ENCODE measurements around the gene SLC12A1.
"Not testable (repeated sequence)": the region's sequence is repeated elsewhere in the genome, so short reads cannot be mapped to it uniquely, and the experiment has no call there.

The SLC12A1 gene

GRCh38 chr15:48285329-48286214, 79.5 kb downstream of the SLC12A1 start:
- peak; percentile 61 for DNase-seq
- in situ Hi-C loops (cut with HindIII; ENCODE audit: low pct_ligation_motif_present, low pct_unique_long_range_greater_than_20kb, low sequenced_read_pairs): no loop called here

DNA sequence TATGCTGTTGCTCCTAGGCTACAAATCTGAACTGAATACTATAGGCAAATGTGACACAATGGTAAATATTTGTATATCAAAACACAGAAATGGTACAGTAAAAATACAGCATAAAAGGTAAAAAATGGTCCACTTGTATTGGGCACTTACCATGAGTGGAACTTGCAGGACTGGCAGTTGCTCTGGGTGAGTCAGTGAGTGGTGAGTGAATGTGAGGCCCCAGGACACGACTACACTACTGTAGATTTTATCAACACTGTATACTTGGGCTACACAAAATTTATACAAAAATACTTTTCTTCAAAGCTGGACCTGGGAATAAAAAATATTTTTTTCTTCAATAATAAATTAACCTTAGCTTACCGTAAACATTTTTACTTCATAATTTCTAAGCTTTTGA, 83.5 kb downstream of the SLC12A1 start:
- no peak for DNase-seq
- in situ Hi-C loops (cut with HindIII; ENCODE audit: low pct_ligation_motif_present, low pct_unique_long_range_greater_than_20kb, low sequenced_read_pairs): no loop called here

- in situ Hi-C loops (cut with HindIII; ENCODE audit: low pct_ligation_motif_present, low pct_unique_long_range_greater_than_20kb, low sequenced_read_pairs): no loop called here
- no peak for DNase-seq
Measured at GRCh38 chr15:48292458-48292857, 86.4 kb downstream of the SLC12A1 start.

GRCh38 chr15:48297668-48298067, 91.6 kb downstream of the SLC12A1 start:
- DNase-seq: no peak

DNA sequence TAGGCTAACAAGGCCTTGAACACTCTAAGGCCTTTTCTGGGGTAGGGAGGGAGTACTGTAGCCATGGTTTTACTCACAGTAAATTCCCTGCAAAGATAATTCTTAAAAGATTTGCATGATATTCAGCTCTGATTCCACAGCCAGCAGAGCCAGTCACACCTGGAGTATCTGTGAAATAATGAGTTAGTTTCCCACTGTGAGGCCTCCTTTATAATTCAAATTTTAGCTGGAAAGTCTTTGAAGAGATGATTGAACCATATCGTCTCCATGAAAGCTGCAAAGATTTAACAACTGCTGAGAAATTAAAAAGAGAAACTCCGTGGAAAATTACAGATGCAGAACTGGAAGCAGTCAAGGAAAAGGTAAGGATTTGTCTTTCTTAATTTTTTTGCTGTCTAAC, 92.8 kb downstream of the SLC12A1 start:
- in situ Hi-C loops (cut with HindIII; ENCODE audit: low pct_ligation_motif_present, low pct_unique_long_range_greater_than_20kb, low sequenced_read_pairs): no loop called here
- no peak for DNase-seq

More at GRCh38 chr15:48297668-48298067, 91.6 kb downstream of the SLC12A1 start:
- in situ Hi-C loops (cut with HindIII; ENCODE audit: low pct_ligation_motif_present, low pct_unique_long_range_greater_than_20kb, low sequenced_read_pairs): no loop called here

DNA sequence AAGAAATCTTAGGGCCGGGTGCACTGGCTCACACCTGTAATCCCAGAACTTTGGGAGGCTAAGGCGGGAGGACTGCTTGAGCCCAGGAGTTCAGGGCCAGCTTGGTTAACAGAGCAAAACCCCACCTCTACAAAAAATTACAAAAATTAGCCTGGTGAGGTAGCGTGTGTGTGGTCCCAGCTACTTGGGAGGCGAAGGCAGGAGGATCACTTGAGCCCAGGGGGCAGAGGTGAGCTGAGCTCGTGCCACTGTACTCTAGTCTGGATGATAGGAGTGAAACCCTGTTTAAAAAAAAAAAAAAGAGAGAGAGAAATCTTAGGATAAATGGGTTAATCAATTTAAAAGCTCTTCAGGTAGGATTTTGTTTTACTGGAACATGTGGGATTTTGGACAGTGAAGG, 93.9 kb downstream of the SLC12A1 start:
- in situ Hi-C loops (cut with HindIII; ENCODE audit: low pct_ligation_motif_present, low pct_unique_long_range_greater_than_20kb, low sequenced_read_pairs): no loop called here
- DNase-seq: no peak

DNA sequence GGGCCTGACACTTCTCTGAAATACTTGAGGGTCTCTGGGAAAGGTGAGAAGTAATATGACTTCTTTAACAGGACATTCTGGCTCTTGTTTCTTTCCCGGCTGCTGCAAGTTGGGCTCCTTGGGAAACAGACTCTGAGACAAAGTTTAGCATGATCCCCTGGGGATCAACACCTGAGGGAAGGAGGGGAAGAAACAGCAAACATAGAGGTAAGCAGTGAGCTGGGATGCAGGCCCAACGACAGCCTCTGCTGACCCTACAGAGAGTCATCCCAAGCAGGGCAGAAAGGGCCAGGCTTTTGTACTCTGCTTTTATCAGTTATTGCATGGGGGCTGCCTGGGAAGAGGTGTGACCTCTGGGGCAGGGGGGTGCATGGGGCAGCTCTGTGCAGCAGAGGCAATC, 98.3 kb downstream of the SLC12A1 start:
- in situ Hi-C loops (cut with HindIII; ENCODE audit: low pct_ligation_motif_present, low pct_unique_long_range_greater_than_20kb, low sequenced_read_pairs): no loop called here
- DNase-seq: no peak

- no peak for DNase-seq
- in situ Hi-C loops (cut with HindIII; ENCODE audit: low pct_ligation_motif_present, low pct_unique_long_range_greater_than_20kb, low sequenced_read_pairs): no loop called here
Measured at GRCh38 chr15:48306639-48307038, 100.5 kb downstream of the SLC12A1 start.

DNA sequence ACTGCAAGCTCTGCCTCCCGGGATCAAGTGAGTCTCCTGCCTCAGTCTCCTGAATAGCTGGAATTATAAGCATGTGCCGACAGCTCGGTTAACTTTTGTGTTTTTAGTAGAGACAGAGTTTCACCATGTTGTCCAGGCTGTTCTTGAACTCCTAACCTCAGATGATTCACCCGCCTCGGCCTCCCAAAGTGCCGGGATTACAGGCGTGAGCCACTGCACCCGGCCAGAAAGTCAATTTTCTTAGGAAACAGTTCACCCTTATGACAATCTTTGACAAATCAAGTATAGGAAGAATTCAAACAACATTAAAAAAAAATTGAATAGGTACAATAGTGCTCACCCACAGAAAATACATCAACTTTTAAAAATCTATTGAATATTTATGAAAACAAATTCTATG, 101.5 kb downstream of the SLC12A1 start:
- no peak for DNase-seq
- in situ Hi-C loops (cut with HindIII; ENCODE audit: low pct_ligation_motif_present, low pct_unique_long_range_greater_than_20kb, low sequenced_read_pairs): no loop called here

GRCh38 chr15:48309740-48310139, 103.6 kb downstream of the SLC12A1 start:
- in situ Hi-C loops (cut with HindIII; ENCODE audit: low pct_ligation_motif_present, low pct_unique_long_range_greater_than_20kb, low sequenced_read_pairs): no loop called here
- DNase-seq: no peak

DNA sequence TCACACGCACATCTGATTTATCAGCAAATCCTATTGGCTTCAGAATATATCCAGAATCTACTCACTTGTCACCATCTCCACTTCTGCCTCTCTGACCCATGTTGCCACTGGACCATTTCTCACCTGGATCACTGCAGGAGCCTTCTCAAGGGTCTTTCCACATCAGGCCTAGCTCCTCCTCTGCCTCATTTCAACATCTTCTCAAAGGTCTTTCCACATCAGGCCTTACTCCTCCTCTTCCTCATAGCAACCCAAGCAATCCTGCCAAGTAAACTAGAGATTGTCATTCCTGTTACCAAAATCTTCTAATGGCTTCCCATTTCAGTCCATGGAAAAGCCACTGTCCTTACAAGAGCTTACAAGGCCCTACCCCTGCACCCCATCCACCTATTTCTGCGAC, 107.1 kb downstream of the SLC12A1 start:
- in situ Hi-C loops (cut with HindIII; ENCODE audit: low pct_ligation_motif_present, low pct_unique_long_range_greater_than_20kb, low sequenced_read_pairs): no loop called here

GRCh38 chr15:48315041-48315440, 108.9 kb downstream of the SLC12A1 start:
- DNase-seq: no peak
- in situ Hi-C loops (cut with HindIII; ENCODE audit: low pct_ligation_motif_present, low pct_unique_long_range_greater_than_20kb, low sequenced_read_pairs): no loop called here

More for the DNA sequence above, 107.1 kb downstream of the SLC12A1 start:
- DNase-seq: no peak

GRCh38 chr15:48317221-48317620, 111.1 kb downstream of the SLC12A1 start:
- in situ Hi-C loops (cut with HindIII; ENCODE audit: low pct_ligation_motif_present, low pct_unique_long_range_greater_than_20kb, low sequenced_read_pairs): no loop called here
- DNase-seq: no peak

GRCh38 chr15:48318131-48318530, 112.0 kb downstream of the SLC12A1 start:
- in situ Hi-C loops (cut with HindIII; ENCODE audit: low pct_ligation_motif_present, low pct_unique_long_range_greater_than_20kb, low sequenced_read_pairs): no loop called here

DNA sequence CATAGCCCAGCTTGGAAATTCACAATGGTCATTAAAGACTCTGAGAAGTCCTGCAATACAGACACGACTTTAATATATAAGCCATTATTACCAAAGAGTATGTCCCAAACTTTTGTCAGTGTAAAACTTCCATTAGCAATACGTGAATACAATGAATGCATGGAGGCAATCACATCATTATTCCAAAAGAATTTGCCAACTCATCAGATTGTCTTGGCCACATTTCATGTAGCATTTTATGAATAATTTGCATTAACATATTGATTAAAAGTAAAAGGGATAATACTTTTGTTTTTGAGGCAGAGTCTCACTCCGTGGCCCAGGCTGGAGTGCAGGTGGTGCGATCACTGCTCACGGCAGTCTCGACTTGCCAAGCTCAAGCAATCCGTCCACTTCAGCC, 117.2 kb downstream of the SLC12A1 start:
- no peak for DNase-seq
- in situ Hi-C loops (cut with HindIII; ENCODE audit: low pct_ligation_motif_present, low pct_unique_long_range_greater_than_20kb, low sequenced_read_pairs): no loop called here

More at GRCh38 chr15:48318131-48318530, 112.0 kb downstream of the SLC12A1 start:
- no peak for DNase-seq

DNA sequence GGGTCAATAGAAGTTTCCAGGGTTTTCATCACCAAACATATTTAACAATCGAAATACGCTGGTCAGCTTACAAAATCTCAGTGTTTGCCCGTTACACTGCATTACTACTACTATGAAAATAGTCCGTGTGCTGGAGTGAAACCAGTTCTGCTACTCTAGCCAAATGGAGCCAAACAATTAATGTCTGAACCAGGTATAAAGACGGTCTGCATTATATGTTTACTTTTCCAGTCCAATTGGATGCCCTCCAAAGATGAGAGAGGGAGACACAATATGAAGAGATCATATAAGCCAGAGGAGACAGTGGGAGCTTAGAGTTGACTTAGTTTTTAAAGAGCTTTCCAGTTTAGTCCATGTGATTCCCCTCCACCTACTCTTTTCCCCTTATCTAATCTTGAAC, 118.8 kb downstream of the SLC12A1 start:
- in situ Hi-C loops (cut with HindIII; ENCODE audit: low pct_ligation_motif_present, low pct_unique_long_range_greater_than_20kb, low sequenced_read_pairs): no loop called here
- DNase-seq: no peak

DNA sequence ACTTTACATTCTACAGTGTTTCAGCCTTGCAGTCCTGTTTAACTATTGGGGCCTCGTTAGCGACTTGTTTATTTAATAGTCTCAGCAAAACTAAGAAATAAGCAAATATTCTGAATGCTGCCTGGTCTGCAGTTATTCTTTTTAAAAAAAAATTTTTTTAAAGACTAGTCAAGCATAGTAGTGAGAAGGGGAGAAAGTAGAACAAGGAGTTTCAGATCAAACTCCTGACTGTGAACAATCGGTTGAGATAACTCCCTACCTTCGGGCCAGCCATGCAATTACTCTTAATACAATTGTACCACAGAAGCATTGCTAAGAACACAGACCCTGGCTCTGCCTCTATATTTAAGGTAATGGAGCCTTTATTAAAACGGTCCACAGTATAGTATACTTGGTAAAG, 119.3 kb downstream of the SLC12A1 start:
- no peak for DNase-seq
- in situ Hi-C loops (cut with HindIII; ENCODE audit: low pct_ligation_motif_present, low pct_unique_long_range_greater_than_20kb, low sequenced_read_pairs): no loop called here

GRCh38 chr15:48326180-48326579, 120.1 kb downstream of the SLC12A1 start:
- in situ Hi-C loops (cut with HindIII; ENCODE audit: low pct_ligation_motif_present, low pct_unique_long_range_greater_than_20kb, low sequenced_read_pairs): not testable (repeated sequence)

DNA sequence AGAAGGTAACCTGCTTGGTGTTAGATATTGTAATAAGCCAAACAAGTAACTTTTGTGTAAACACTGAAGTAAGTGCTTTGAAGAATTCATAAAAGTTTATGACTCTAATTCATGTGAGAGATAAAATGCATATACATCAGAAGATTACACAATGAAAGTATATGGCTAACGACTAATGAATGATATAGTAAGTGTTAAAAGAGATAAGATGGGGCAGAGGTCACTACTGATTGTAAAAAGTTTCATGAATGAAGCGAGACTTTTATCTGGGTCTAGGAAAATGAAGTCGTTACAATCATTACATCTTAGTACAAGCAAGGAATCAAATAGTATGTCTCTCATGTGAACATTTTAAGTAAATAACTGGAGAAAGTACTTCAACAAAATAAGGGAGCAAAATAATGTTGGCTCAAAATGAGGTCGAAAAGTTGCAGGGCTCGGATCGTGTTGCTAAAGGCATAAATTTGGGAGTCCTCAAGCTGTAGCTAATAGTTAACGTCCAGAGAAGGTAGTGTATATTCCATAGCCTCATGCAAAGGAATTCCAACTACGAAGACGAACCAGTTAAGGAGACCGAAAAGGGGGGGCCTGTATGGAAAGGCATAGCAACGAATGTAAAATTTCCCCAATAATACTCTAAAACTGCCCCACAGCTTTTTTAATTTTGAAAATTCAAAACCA, 124.1 kb downstream of the SLC12A1 start:
- DNase-seq: peak; percentile 16
- in situ Hi-C loops (cut with HindIII; ENCODE audit: low pct_ligation_motif_present, low pct_unique_long_range_greater_than_20kb, low sequenced_read_pairs): no loop called here

More at GRCh38 chr15:48326180-48326579, 120.1 kb downstream of the SLC12A1 start:
- not testable (repeated sequence) for DNase-seq
